SIG-M5 (cell line): ENCODE data around the gene NFIA.

Experiments
- DNase-seq: peaks from one replicate; lab custom pipeline; 2025; lab: John Stamatoyannopoulos, UW

NFIA gene

DNA sequence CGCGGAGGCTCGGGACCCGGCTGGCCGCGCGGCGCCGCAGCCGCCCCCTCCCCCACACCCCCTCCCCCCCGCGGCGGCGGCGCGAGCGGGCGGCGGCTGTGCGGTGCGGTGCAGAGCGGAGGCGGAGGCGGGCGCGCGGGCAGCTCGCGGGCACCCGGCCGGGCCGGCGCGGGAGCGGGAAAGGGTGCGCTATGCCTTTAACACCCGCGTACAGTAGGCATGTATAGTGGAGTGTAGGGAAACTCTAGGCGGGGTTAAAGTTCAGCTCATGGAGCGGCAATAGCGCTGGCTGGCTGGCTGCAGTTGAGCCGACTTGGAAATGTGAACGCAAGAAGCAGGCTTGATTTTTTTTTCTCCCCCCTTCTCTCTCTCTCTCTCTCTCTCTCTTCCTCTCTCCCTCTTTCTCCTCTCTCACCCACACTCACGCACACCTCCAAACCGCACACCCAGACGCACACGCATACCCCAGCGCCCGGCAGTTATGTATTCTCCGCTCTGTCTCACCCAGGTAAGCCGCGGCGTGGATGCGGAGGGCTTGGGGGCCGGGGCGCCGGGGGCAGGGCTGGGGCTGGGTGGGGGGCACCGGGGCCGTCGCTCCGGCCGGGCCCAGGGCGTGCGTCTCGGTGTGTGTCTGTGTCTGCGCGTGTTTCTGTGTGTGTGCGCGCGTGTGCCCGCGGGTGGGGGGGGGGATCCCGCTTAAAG, at the start of gene NFIA:
TSS of gene NFIA (plus strand) at position 251 of the 702 bp plus-strand sequence.
- DNase-seq, result no peak

DNA sequence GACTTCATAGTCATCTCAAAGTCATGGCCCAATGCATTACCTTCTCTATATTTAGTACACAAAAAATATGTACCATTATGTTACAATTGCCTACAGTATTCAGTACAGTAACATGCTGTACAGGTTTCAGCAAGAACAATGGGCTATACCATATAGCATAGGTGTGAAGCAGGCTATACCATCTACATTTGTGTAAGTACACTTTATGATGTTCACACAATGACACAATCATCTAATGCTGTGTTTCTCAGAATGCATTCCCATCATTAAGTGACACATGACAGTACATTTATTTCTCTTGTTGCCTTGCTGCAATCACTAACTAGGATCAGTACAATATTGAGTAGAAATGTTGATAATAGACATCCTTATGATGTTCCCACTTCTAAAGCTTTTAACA, 46.5 kb upstream of the NFIA start:
- no peak for DNase-seq

DNA sequence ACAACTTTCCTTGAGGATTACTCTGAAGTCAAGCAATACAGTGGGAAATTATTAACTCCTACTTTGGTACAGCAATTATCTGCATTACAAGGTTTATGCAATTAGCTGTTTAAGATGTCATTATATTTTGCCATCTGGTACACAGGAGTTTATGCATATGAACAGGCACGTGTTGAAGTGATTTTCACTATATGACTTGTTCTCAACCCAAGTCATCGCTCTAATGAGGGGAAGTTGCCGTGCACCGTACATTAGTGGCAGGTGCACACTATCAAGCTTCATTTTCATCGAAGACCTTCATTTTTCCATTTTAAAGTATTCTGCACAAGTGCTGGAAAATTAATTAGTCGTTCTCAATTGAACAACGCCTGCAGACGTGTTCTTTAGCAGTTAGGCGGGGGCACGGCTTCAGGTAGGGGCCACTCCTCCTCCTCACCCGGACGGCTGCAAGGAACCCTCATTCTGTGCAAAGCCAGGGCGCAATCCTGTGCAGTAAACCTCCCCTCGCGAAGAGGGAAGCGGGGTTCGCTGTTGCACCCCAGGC, 39.8 kb upstream of the NFIA start:
- DNase-seq, result no peak

DNA sequence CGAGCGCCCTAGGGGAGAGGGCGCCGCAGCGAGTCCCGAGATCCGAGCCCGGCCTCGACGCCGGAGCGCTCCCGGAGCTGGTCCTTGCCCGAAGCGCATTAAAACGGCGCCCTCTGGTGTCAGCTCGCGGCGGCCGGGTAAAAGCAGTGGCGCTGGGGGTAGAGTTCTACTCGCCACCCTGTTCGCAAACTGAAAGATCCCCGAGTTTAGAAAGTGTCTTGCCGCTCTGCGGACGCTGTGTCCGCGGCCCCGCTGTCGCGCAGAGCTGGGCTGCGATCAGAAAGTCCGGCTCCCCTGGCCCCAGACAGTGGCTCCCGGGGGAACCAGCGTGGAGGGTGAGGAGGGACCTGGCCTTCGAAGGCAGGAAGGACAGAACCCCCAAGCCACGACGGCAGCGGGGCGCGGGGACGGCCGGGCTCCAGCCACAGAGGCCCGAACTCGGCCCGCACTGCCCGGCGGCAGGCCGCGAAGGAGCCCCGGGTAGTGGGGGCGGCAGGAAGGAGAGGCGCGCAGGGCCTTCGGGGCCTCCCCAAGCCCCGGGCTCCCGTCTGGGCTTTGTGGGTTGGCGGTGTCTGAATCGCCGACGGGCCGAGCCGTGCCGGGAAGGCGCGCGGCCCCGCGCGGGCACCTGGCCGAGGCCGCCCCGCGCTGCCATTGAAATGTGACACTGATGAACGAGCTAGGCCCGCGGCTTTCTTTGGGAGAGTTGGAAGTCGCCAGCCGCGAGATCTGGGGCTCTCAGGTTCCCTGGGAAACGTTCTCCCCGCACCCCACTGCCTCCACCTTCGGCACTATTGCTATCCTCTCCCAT, 39.1 kb upstream of the NFIA start:
- DNase-seq, result no peak

DNA sequence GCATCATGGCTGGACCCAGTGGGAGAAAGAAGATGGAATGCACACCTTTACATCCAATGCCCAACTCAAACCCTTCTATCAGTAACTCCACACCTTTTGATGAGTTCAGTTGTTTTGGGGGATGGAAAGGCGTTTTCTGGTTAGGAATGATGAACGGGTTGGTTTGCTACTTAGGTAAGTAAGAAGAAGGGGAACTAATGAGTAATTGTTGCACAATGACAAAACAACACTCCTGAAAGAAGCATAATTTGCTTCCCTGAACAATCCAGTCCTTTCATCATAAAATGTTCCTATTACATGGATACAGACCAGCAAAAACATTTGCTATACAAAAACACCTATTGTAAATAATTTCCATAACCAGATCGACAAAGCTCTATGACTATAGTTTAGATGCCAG, 35.9 kb upstream of the NFIA start:
- DNase-seq, result no peak

DNA sequence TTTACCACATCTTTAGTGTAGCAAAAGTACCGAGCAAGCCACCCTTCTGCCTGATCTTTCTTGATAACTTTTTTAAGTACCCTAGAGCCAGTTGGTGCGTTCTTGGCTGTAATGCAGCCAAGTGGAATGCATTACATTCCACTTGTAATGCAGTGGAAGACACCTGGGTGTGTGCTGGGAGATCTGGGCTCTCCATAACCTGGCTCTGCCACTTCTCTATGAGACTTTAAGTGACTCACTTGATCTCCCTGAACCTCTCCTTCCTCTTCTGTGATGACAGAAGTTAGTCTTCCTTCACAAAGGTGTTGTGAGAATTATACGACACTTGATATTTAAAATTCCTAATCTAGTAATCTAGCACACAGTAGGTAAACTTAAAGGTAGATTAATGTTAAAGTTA, 35.3 kb upstream of the NFIA start:
- no peak for DNase-seq

DNA sequence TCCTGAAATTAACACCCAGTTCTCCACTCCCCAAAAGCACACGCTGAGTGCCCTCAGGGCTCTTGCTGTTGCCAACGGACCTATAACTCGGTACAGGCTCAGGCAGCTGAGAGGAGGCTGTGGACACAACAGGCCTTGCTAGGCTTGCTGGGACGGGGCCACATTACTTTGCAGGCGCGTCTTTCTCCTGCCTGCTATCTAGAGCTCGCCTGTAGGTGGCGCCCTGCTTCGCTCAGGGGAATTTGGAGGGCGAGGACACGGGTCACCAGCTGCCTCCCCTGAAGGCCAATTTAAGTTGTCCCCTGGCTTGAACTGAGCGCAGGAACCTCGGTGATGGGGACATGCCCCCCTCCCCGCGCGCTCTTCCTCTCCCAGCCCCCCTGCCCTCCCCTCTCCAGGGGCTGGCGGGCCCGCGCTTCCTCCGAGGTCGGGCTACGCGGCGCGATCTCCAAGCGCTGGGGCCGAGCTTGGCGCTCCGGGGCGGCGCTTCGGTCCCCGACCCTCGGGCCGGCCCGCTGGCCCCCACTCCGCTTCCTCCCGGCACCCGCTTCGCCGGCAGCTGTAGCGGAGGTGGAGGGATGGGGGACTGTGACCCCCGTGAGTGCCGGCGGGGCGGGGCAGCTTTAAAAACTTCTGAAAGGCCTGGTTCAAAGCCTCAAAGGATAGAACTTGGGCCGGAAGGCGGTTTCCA, 32.4 kb upstream of the NFIA start:
- no peak for DNase-seq

DNA sequence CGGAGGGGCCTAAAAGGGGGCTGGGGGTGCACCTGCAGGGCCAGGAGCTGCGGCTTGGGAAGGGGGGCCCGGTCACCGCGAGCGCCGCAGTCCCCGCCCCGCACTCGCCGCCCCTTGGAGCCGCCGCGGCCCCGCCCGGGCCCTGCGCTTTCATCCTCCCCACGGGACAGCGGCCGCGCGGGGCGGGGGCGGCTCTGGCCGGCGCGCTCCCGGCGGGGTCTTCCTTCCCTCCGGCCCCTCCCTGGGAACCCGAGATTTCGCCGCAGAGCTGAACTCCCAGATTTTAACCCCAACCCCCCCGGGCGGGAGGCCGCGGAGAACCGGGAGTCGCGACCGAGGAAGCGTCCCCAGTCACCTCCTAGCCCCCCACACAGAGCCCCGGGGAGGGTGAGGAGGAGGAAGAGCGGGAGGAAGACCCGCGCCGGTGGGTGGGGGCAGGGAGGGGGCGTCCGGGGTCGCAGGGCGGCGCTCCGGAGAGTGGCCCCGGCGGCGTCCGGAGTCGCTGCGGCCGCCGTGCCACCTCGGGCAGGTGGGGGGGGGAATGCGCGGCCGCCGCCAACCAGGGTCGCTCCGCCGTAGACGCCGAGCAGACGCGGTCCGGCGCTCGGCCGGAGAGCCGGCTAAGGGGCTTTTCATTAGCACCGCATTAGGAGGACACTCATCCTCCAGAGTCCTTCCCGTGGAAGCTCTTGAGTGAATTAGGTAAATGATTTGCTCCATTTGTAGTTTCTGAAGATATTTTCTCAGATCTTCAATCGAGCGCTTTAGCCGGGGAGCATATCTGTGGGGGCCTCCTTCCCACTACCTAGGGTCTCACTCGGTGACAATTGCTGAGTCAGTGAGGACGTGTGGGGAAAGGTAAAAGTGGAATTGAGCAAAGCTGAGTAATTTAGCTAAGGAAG, 31.6 kb upstream of the NFIA start:
- DNase-seq, result no peak

DNA sequence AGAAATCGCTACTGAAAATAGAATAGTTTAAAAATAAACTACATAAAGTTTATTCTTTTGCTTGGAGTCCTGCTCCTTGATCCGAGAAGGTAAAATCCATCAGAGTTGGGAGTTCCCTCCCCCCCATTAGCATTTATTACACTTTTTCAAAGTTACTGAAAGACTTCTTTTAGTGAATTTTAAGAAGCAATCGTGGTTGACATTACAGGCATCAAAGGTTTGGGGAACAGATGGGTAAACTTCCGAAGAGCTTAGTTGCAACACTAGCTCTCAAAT, 31.0 kb upstream of the NFIA start:
- DNase-seq, result no peak

DNA sequence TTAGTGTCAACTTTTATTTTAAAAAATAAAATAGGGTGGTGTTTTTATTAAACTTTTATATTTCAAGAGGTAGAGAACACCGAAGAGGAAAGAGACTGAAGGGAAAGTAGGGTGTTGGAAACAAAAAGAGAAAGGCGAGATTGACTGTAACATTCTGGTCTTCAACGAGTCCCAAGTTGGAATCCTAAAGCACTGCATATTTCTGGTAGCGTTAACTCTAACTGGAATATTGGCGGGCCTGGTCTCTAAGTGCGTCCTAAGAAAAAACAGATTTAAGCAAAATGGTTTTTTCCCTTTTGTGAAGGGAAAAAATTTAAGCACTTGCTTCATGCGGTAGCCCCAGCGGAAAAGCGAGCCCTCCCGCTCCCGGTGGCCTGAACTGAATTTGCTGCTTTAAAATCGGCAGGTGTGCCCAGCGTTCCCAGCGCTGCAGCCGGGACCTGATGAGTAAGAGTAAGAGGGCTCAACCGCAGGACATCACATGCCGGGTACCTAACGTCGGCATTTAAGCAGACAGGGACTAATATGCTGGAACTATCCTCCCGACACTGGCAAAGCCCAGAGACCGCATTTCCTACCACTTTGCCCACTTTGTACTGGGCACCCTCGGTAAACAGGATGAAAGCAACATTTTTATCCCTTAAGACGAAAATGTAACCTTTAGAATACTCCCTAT, 30.5 kb upstream of the NFIA start:
- DNase-seq, result no peak

DNA sequence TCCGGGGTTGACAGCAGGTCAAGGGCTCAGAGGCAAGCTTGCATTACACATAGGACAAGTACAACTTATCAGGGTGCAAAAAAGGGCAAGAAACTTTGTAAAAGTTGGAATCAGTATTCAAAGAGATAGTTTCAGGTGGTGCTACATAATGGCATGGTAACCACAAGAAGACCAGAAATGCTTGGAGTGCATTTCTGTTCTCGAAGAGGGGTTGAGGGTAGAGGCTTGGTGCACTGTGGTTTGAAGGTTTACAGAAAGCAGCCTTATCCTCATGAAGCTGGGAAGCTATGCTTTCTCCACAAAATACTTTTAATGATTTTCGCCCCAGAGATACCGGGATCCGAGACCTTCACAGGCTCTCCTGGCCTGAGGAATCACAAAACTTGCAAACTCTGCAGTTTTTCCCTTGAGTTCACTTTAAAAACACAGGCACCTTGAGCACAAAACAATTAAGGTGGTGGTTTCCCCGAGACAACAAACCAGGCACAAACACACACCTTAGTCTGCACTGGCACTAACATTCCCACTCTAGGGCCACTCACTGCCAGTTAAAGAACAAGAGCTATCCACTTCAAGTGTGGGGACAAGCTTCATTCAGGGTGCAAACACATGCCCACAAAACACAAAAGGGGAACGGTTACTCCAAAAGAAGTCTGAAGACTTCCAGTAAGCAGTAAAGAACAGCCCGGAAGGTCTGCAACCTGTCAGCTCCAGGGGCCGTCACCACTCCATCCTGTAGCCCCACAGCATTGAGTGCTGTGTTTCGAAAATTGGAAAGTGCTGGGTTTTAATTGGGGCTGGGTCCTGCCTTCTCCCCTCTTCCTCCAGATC, 29.8 kb upstream of the NFIA start:
- DNase-seq, result no peak

DNA sequence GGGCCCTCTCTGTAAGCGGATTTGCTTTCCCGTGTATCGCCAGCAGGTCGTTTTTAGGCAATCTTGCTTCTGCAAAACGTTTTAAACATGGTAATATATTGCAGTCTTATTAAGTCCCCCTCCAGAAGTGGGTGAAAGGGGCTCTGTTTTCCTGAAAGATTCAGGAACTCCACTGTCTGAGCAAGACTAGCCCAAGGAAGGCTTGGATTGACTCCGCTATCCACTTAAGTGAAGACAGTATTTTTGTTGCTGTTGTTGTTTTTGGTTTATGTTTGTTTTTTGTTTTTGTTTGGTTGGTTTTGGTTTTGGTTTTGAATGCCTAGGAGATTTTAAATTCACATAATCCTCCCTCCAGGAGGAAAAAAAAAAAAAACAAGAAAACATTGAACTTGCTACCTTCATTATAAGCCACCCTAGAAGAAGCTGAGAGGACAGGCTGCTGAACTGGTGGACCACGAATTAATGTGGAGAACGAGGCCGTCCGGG, 29.1 kb upstream of the NFIA start:
- no peak for DNase-seq

DNA sequence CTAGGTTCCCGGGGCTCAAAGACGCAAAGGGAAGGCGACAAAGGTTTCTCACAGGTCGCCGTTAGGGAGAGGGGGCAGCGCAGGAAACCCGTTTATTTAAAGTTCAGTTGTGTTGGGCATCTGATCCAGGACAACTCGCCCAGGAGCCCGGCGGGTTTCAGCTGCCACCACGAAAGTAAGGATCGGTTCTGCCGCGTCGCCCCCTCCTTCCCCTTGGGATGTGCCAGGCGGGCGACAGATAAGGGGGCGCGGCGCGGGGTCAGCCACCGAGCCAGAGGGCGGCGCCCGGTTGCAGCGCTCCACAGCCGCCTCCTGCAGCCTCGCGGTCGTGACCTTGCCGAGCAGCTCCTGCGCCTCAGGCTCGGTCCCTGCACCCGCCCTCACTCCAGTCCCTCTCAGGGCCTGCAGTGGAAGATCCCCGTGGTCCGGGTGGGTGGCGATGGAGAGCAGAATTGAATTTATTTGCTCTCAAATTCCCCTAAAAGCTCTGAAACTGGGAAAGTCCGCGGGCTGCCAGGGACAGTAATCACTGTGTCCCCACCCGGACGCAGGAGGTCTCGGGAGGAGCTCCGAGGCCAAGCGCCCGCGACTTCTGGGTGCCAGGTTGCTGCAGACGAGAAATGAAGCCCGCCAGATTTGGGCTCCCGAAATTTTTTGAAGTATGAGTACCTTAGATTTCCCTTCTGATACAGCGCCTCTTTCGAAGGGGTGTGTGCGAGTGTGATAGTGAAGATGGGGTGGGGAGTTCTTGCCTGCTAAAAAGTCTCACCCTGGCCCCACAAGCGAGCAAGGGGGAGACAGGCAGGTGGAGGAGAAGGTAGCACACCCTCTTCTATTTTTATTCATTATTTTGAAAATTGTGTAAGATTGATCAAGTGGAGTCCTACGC, 28.4 kb upstream of the NFIA start:
- DNase-seq, result no peak

DNA sequence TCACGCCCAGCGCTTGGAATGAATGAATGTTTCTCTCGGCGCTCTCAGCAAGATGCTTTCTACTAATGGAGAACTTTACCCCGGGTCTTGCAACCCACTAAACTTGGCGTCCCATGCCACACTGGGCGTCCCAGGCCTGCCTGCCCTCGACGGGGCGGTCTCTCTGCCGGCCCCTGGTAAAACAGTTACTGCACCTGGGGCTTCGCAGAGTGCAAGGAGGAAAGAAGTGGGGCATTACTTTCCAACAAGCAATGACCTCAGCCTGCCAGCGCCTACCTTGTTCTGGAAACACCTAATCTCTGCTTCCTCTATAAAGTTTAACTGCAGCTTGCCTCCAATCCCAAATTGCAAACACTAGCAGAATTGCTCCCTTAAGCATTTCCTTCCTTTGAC, 27.8 kb upstream of the NFIA start:
- no peak for DNase-seq

DNA sequence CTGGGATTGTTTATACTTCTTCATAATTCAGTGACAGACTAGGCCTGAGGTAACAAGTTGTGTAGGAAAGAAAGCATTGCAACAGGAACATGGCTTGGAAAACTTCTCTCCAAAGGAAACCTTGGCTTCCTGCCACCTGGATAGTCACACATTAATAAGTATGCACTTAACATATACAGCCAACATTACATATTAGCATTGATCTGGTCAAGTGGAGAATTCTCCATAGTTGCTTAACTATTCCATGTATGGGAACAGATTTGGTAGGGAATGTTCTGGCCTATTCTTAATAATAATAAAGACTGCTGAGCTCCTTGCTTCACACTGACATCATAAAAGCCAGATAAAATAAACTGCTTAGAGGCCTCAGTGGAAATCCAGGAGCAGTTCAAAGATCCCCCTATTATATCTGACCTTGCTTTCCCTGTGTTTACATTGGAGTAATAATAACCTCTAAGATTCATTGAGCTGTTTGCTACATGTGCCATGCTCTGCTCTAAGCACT, 27.2 kb upstream of the NFIA start:
- no peak for DNase-seq

DNA sequence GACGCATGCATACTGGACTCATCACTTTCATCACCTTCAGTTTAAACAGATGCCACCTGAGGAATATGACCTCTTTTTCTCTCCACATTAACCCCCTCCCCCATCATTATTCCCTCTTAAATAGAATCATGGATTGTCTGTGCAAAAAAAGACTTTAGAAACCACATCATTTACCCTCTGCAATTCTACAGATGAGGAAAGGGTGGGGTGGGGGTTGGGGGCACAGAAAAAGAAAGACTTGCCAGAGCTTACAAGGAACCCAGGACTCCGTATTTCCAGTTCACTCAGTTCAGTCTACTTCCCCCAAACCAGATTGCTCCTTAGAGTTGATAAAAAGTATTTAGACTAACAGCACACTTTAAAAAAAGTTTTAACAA, 26.2 kb upstream of the NFIA start:
- DNase-seq, result no peak

DNA sequence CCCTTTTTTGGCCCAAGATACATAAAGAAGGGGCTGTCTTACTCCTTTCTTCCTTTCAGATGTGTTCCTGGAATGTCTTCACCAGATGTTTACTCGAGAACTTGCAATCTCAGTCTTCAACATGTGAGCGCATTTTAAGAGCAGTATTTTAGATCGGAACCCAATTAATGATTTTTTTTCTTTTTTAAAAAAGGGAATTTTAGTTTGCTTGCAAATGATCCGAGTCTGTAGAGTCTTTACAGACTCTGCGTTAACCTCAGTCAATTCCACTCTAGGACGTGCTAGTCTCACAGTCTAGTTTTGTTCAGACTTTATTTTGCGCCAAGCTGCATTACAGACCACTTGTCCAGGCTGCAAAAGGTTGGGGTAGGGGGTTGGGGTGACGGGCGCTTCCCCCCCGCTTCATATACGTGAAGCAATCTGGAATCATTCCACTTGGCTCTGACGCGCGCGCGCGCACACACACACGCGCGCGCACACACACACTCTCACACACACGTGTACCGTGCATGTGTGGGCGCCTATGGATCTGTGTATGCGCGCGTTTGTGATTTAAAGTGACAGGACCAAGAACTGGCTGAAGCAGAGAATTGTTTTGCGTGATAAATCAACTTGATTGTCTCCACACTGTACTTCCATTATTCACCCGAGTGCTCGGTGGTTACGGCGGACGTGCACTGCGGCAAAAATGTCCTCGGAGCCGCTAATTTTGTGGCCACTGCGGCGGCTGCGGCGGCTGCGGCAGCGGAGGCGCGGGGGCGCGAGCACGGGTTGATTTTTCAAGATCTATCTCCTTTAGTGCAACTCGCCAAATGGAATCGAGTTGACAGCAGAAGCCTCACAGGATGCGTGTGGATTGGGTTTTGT, 25.6 kb upstream of the NFIA start:
- DNase-seq, result no peak
